ENCODE results near the gene STH. TPM values are rescaled to one million over a fixed set of nuclear protein-coding genes. Genes with fewer than 3 reads are reported as not detected.

Gene STH
- total and polyA plus RNA-seq, 9 of the 15 experiments (the other 6 are each of a cell fraction or from before 2014, with no cell fraction given), result not detected

- TF ChIP-seq ZNF655 (CRISPR knock-in tag; IDR thresholded peaks at IDR 0.05) (no peak), ARID3A (IDR thresholded peaks at IDR 0.05; ENCODE audit: borderline replicate concordance, low read depth, low read length) (no peak), ZFP91 (CRISPR knock-in tag; IDR thresholded peaks at IDR 0.05) (no peak), CSDE1 (IDR thresholded peaks at IDR 0.05) (no peak)
These were observed 1.2 kb downstream of the STH start (continued) for GRCh38 chr17:46000292-46000691.

GRCh38 chr17:46000757-46001156 lies 1.7 kb downstream of the STH start:
- intact Hi-C loops (cut with micrococcal nuclease) (no loop called here), in situ Hi-C loops (cut with MboI) (loop anchor here (5.0 to 10.0 kb wide), 2 partner anchors 217 to 284 kb away; no protein-coding TSS in a partner anchor)
- Histone ChIP-seq H3K9me1 (ENCODE audit: control insufficient read depth, insufficient read depth, low read length) (no peaks in the 10 kb centered on the region), H3K27ac (ENCODE audit: extremely low read depth, low read depth, low read length) (no peak overlapping the region), H3K9me3 (replicated peaks; ENCODE audit: control insufficient read depth, insufficient read depth, low read depth, low read length) (no peaks in the 10 kb centered on the region), H3K79me2 (ENCODE audit: control insufficient read depth, insufficient read depth, low read length) (no peaks in the 10 kb centered on the region), H3K27me3 (ENCODE audit: control insufficient read depth in 2 of 2, insufficient read depth in 2 of 2, low read length in 2 of 2) (no peaks in the 10 kb centered on the region), H3K4me1 (replicated peaks in 1 of 2; ENCODE audit: control insufficient read depth in 2 of 2, insufficient read depth in 2 of 2, low read length in 2 of 2) (peaks cover 0 to 18% of the 10 kb centered on the region in 2 experiments; a peak in 2 of 5 replicates), H3K9ac (ENCODE audit: insufficient read depth in 1 of 2, low read depth in 2 of 2, low read length in 2 of 2) (peak overlapping the region in 1 of 2 experiments; percentile 65; a peak in 1 of 4 replicates), H3K4me3 (no peak overlapping the region), H3K36me3 (ENCODE audit: control insufficient read depth, insufficient read depth, low read length) (no peaks in the 10 kb centered on the region), H4K20me1 (replicated peaks; ENCODE audit: control insufficient read depth, insufficient read depth, low read length) (no peaks in the 10 kb centered on the region), H3K4me2 (ENCODE audit: insufficient read depth, low read length) (no peak overlapping the region), H2AFZ (ENCODE audit: low read depth, low read length) (no peak overlapping the region)
- no peak for DNase-seq (ENCODE audit: extremely low read depth in 1 of 4, low spot score in 3 of 4)
- ChIA-PET POLR2A (interaction anchor here (1.0 to 1.1 kb wide), 2 partner anchors 10 to 94 kb away, joined by 3 read pairs; no protein-coding TSS in a partner anchor), CTCF (ENCODE audit: low intra/inter-chr PET ratio) (interaction anchor here (0.6 to 0.7 kb wide), 2 partner anchors 44 to 208 kb away, joined by 3 to 4 read pairs; no protein-coding TSS in a partner anchor)
- WGBS (ENCODE audit: insufficient coverage, low coverage, missing lambda C conversion rate), result 43% methylated on average over 2 of the region's 2 CpGs
- ATAC-seq, result no peak
- BruUV-seq (replicated peaks), result no TSS peak
- no peak for FAIRE-seq
- TF ChIP-seq ZNF224 (CRISPR knock-in tag; IDR thresholded peaks at IDR 0.05) (no peak), STAG1 (CRISPR knock-in tag; IDR thresholded peaks at IDR 0.05; ENCODE audit: borderline replicate concordance) (no peak), ZNF778 (CRISPR knock-in tag; IDR thresholded peaks at IDR 0.05) (no peak), CGGBP1 (CRISPR knock-in tag; IDR thresholded peaks at IDR 0.05) (no peak), MCM5 (IDR thresholded peaks at IDR 0.05; ENCODE audit: low read depth) (no peak), PCBP2 (IDR thresholded peaks at IDR 0.05; ENCODE audit: low read depth, low read length, poor library complexity, severe bottlenecking) (no peak), ZNF584 (CRISPR knock-in tag; IDR thresholded peaks at IDR 0.05; ENCODE audit: low read depth) (no peak), TAL1 (IDR thresholded peaks at IDR 0.05) (no peak), ZNF79 (CRISPR knock-in tag; IDR thresholded peaks at IDR 0.05; ENCODE audit: low read depth) (no peak), RBM22 (IDR thresholded peaks at IDR 0.05; ENCODE audit: low read depth, low read length, poor library complexity, severe bottlenecking) (no peak)

Measured in K562 (cell line).